Cardiac muscle cell (in vitro differentiated cells and primary cell): Measurements from ENCODE around the gene MAP4K3. TPM values are rescaled to one million over a fixed set of nuclear protein-coding genes. Genes with fewer than 3 reads are reported as not detected.
A peak's percentile ranks its signal among the peaks of the same experiment; 100 is the strongest.

Experiments used
- DNase-seq, 2 donors: peaks; one replicate each; pipeline versions ENCODE4 v3.0.0 to v3.0.0-alpha.2; 2010 to 2017; ENCODE audit warnings: low read depth in 1 of 2, low spot score in 1 of 2
- H3K27ac ChIP-seq: fragments of 200-600 bp; sonication (generic); 2 replicates; pipeline ENCODE4 v1.5.1; 2016
- H3K27me3 ChIP-seq: fragments of 200-600 bp; sonication (generic); 2 replicates; pipeline ENCODE4 v1.6.0; 2016; ENCODE audit warnings: control low read depth
- H3K36me3 ChIP-seq: fragments of 200-600 bp; sonication (generic); 2 replicates; pipeline ENCODE4 v1.5.1; 2016; ENCODE audit warnings: control low read depth
- H3K4me1 ChIP-seq: fragments of 200-600 bp; sonication (generic); 2 replicates; pipeline ENCODE4 v1.8.1; 2017; ENCODE audit warnings: low read depth, mild to moderate bottlenecking, mixed run types
- H3K4me3 ChIP-seq: fragments of 200-600 bp; sonication (generic); 2 replicates; pipeline ENCODE4 v1.5.1; 2016; ENCODE audit warnings: mild to moderate bottlenecking
- H3K9me3 ChIP-seq: fragments of 200-600 bp; sonication (generic); 2 replicates; pipeline ENCODE4 v1.5.1; 2017; ENCODE audit warnings: low read depth, mild to moderate bottlenecking, control low read depth
- polyA plus RNA-seq: library from polyadenylated mRNA; unstranded; fragments of >200 nt; fragmentation: Nextera tagmentation; extraction: Ambion mirVana; gene quantifications from 2 replicates; pipeline ENCODE4 v1.2.1, GENCODE V29; 2016
- total RNA-seq: library from RNA; depleted of rRNA; stranded (reverse); fragments of >200 nt; gene quantifications from 2 replicates; pipeline ENCODE4 v1.2.3, GENCODE V29; 2016
- TF ChIP-seq, protein P1 (sequence below): IDR thresholded peaks from 2 replicates; pipeline ENCODE4 v1.5.1; 2012; ENCODE audit warnings: low read depth, mild to moderate bottlenecking, low read length

The MAP4K3 gene
- total and polyA plus RNA-seq, 2 experiments from 2014 or later: 34.6 to 56.7 TPM

- TF ChIP-seq, protein P1, sequence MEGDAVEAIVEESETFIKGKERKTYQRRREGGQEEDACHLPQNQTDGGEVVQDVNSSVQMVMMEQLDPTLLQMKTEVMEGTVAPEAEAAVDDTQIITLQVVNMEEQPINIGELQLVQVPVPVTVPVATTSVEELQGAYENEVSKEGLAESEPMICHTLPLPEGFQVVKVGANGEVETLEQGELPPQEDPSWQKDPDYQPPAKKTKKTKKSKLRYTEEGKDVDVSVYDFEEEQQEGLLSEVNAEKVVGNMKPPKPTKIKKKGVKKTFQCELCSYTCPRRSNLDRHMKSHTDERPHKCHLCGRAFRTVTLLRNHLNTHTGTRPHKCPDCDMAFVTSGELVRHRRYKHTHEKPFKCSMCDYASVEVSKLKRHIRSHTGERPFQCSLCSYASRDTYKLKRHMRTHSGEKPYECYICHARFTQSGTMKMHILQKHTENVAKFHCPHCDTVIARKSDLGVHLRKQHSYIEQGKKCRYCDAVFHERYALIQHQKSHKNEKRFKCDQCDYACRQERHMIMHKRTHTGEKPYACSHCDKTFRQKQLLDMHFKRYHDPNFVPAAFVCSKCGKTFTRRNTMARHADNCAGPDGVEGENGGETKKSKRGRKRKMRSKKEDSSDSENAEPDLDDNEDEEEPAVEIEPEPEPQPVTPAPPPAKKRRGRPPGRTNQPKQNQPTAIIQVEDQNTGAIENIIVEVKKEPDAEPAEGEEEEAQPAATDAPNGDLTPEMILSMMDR: no peak
- no peak for DNase-seq
- no peaks in the 10 kb centered on the region for H3K27me3 ChIP-seq
- H3K9me3 ChIP-seq: no peaks in the 10 kb centered on the region
- no peak overlapping the region for H3K27ac ChIP-seq
- H3K36me3 ChIP-seq: no peaks in the 10 kb centered on the region
- H3K4me1 ChIP-seq: peaks cover 10% of the 10 kb centered on the region
- H3K4me3 ChIP-seq: no peak overlapping the region
Measured at GRCh38 chr2:39470580-39470979, 33.5 kb upstream of the MAP4K3 start.

GRCh38 chr2:39469807-39470206 is 32.7 kb upstream of the MAP4K3 start:
- TF ChIP-seq, protein P1: no peak
- Histone ChIP-seq H3K27ac (peak overlapping the region; percentile 27), H3K4me1 (peaks cover 10% of the 10 kb centered on the region), H3K9me3 (no peaks in the 10 kb centered on the region), H3K36me3 (no peaks in the 10 kb centered on the region), H3K27me3 (no peaks in the 10 kb centered on the region), H3K4me3 (no peak overlapping the region)
- DNase-seq: peak; percentile 45 to 58

- no peaks in the 10 kb centered on the region for H3K36me3 ChIP-seq
- DNase-seq: peak in 1 of 2 donors; percentile 77
- H3K4me3 ChIP-seq: no peak overlapping the region
- no peak overlapping the region for H3K27ac ChIP-seq
- H3K9me3 ChIP-seq: no peaks in the 10 kb centered on the region
- H3K27me3 ChIP-seq: no peaks in the 10 kb centered on the region
- TF ChIP-seq, protein P1: no peak
- peaks cover 10% of the 10 kb centered on the region for H3K4me1 ChIP-seq
Measured at GRCh38 chr2:39468579-39469451, 31.7 kb upstream of the MAP4K3 start.

DNA sequence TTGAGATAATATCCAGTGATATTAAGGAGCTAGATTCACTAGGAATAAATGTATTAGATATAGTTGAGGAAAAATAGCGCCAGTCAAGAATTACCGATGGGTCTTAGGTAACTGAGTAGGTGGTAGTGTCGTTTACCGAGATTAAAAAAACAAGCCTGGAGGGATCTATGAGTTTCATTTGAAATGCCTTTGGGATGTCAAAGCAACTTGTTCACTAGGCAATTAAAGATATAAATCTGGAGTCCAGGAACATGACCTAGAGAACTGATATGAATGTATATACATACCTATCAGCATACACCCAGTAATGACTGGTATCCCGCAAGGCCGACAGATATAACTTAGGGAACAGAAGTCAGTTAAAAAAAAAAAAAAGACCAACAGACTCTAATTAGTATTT is 29.2 kb upstream of the MAP4K3 start:
- H3K4me3 ChIP-seq: no peak overlapping the region
- no peak for DNase-seq
- peaks cover 10% of the 10 kb centered on the region for H3K4me1 ChIP-seq
- no peak overlapping the region for H3K27ac ChIP-seq
- no peaks in the 10 kb centered on the region for H3K36me3 ChIP-seq
- no peaks in the 10 kb centered on the region for H3K27me3 ChIP-seq
- TF ChIP-seq, protein P1: no peak
- no peaks in the 10 kb centered on the region for H3K9me3 ChIP-seq

- no peak overlapping the region for H3K27ac ChIP-seq
Measured at GRCh38 chr2:39464864-39465263, 27.8 kb upstream of the MAP4K3 start.

More at GRCh38 chr2:39464864-39465263, 27.8 kb upstream of the MAP4K3 start:
- TF ChIP-seq, protein P1: no peak
- Histone ChIP-seq H3K4me3 (no peak overlapping the region), H3K9me3 (no peaks in the 10 kb centered on the region), H3K4me1 (no peaks in the 10 kb centered on the region), H3K27me3 (no peaks in the 10 kb centered on the region), H3K36me3 (no peaks in the 10 kb centered on the region)
- DNase-seq: no peak
